Fibroblast of lung (primary cell): ENCODE measurements around the gene OSGIN1. TPM values are rescaled to one million over a fixed set of nuclear protein-coding genes. Genes with fewer than 3 reads are reported as not detected.
A peak's percentile ranks its signal among the peaks of the same experiment; 100 is the strongest.

Source experiments
- DNase-seq, 2 donors: peaks; one replicate each; pipeline versions ENCODE4 v3.0.0 to v3.0.0-alpha.2; 2010; ENCODE audit warnings: low read depth in 2 of 2
- H2AFZ ChIP-seq: 2 replicates; pipeline ENCODE4 v1.5.1; 2012; ENCODE audit warnings: low read length, control low read depth, inconsistent platforms
- H3K27ac ChIP-seq: 2 replicates; pipeline ENCODE4 v1.5.1; 2011; ENCODE audit warnings: low read length, control low read depth; ENCODE audit not compliant: insufficient read depth
- H3K27me3 ChIP-seq: 2 replicates; pipeline ENCODE4 v1.5.1; 2011; ENCODE audit warnings: mild to moderate bottlenecking, low read length; ENCODE audit not compliant: control insufficient read depth, insufficient read depth
- H3K36me3 ChIP-seq: 2 replicates; pipeline ENCODE4 v1.5.1; 2011; ENCODE audit warnings: low read length; ENCODE audit not compliant: control insufficient read depth, insufficient read depth
- H3K4me1 ChIP-seq: 2 replicates; pipeline ENCODE4 v1.5.1; 2011; ENCODE audit warnings: low read length; ENCODE audit not compliant: control insufficient read depth, insufficient read depth; ENCODE audit errors: extremely low read depth
- H3K4me2 ChIP-seq: 2 replicates; pipeline ENCODE4 v1.5.1; 2011; ENCODE audit warnings: low read length, control low read depth; ENCODE audit not compliant: insufficient read depth; ENCODE audit errors: extremely low read depth
- H3K4me3 ChIP-seq, 4 experiments: fragments of 200-600 bp in 1 of 4; sonication (generic) in 1 of 4; replicated peaks in 1 of 4; 2 replicates each; pipeline ENCODE4 v1.5.1; 2011 to 2016; ENCODE audit warnings: low read length in 4 of 4, low read depth in 3 of 4, mild to moderate bottlenecking in 3 of 4, control low read depth in 2 of 4, inconsistent platforms in 1 of 4, mixed read lengths in 1 of 4; ENCODE audit not compliant: insufficient read depth in 1 of 4; ENCODE audit errors: control extremely low read depth in 1 of 4
- H3K79me2 ChIP-seq: 2 replicates; pipeline ENCODE4 v1.5.1; 2012; ENCODE audit warnings: mild to moderate bottlenecking, low read length, inconsistent platforms; ENCODE audit not compliant: control insufficient read depth, insufficient read depth
- H3K9ac ChIP-seq: 2 replicates; pipeline ENCODE4 v1.5.1; 2011; ENCODE audit warnings: mild to moderate bottlenecking, low read length, control low read depth; ENCODE audit not compliant: insufficient read depth
- H3K9me3 ChIP-seq: 2 replicates; pipeline ENCODE4 v1.5.1; 2012; ENCODE audit warnings: low read depth, low read length; ENCODE audit not compliant: control insufficient read depth, insufficient read depth
- H4K20me1 ChIP-seq: 2 replicates; pipeline ENCODE4 v1.5.1; 2011; ENCODE audit warnings: low read length; ENCODE audit not compliant: control insufficient read depth, insufficient read depth; ENCODE audit errors: extremely low read depth
- EZH2 ChIP-seq: IDR thresholded peaks from 2 replicates; pipeline ENCODE4 v1.5.1; 2012; ENCODE audit warnings: low read length, control low read depth, mild to moderate bottlenecking; ENCODE audit errors: missing control alignments
- polyA plus RNA-seq, 2 donors: library from polyadenylated mRNA; depleted of rRNA in 1 of 2; stranded (reverse) in 1 of 2; unstranded in 1 of 2; fragments of >200 nt; gene quantifications; 2 replicates each; pipeline ENCODE4 v1.2.1, GENCODE V29; 2011 to 2012; ENCODE audit warnings: missing spikeins in 1 of 2
- total RNA-seq: library from RNA; depleted of rRNA; stranded (reverse); fragments of >200 nt; gene quantifications from 2 replicates; pipeline ENCODE4 v1.2.1, GENCODE V29; 2014
- TF ChIP-seq, protein P1 (sequence below), 2 donors: IDR thresholded peaks in 1 of 2; conservative IDR thresholded peaks in 1 of 2; 1 replicate in 1 of 2; 2 replicates in 1 of 2; pipeline ENCODE4 v1.5.1; 2011 to 2012; ENCODE audit warnings: low read length in 2 of 2, control low read depth in 1 of 2, inconsistent platforms in 1 of 2, low read depth in 1 of 2, mild to moderate bottlenecking in 1 of 2

Gene OSGIN1
- total and polyA plus RNA-seq, 2 donors (not counting 1 experiment from before 2014, with no cell fraction given): 2.1 to 6.6 TPM

DNA sequence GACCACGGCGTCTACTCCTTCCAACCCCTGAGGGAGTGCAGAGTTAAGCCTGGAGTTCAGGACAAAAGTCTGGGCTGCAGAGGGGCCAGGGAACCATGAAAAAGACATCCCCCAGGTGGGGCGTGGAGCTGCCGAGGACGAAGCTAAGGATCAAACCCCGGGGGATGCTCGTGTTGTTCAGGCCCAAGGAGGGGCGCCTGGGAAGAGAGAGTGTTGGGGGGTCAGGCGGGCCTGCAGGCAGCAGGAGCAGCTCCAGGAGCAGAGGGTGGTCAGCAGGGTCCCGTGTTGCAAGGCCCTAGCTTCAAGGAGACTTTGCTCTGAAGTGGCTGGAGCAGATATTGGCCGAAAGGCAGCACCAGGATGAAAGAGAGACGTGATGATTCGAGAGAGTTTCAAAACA is 41.7 kb downstream of the OSGIN1 start:
- Histone ChIP-seq H3K36me3 (no peaks in the 10 kb centered on the region), H3K79me2 (no peaks in the 10 kb centered on the region), H3K4me1 (peaks cover 2% of the 10 kb centered on the region), H3K27ac (no peak overlapping the region), H2AFZ (no peak overlapping the region), H3K4me3 (no peak overlapping the region), H3K9ac (no peak overlapping the region), H3K27me3 (no peaks in the 10 kb centered on the region), H3K4me2 (no peak overlapping the region), H4K20me1 (no peaks in the 10 kb centered on the region), H3K9me3 (no peaks in the 10 kb centered on the region)
- TF ChIP-seq, protein P1, sequence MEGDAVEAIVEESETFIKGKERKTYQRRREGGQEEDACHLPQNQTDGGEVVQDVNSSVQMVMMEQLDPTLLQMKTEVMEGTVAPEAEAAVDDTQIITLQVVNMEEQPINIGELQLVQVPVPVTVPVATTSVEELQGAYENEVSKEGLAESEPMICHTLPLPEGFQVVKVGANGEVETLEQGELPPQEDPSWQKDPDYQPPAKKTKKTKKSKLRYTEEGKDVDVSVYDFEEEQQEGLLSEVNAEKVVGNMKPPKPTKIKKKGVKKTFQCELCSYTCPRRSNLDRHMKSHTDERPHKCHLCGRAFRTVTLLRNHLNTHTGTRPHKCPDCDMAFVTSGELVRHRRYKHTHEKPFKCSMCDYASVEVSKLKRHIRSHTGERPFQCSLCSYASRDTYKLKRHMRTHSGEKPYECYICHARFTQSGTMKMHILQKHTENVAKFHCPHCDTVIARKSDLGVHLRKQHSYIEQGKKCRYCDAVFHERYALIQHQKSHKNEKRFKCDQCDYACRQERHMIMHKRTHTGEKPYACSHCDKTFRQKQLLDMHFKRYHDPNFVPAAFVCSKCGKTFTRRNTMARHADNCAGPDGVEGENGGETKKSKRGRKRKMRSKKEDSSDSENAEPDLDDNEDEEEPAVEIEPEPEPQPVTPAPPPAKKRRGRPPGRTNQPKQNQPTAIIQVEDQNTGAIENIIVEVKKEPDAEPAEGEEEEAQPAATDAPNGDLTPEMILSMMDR (conservative IDR thresholded peaks at IDR 0.05 in 1 of 2, IDR thresholded peaks at IDR 0.05 in 1 of 2; ENCODE audit: low read depth in 1 of 2, low read length in 2 of 2): no peak
- TF ChIP-seq EZH2: no peak
- peak in 1 of 2 donors; percentile 14 for DNase-seq

DNA sequence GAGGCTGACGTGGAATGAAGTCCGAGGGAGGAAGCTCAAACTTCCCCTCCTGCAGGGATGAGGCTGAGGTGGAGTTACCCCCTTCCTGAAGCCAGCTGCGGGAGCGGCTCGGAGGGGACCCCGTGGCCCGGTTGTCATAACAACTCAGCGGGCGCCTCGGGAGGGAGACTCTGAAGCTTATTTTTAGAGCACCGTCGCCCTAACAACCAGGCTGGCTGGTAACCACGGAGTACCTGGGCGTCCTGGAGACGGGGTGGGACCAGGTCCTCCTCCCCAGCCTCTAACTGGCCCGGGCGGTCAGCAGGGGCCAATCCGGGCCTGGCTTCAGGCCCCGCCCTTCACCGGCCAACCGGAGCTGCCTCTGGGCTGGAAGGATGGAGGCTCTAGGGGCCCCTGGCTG is 42.7 kb downstream of the OSGIN1 start:
- H3K4me3 ChIP-seq: no peak overlapping the region
- H3K9ac ChIP-seq: no peak overlapping the region
- H3K4me1 ChIP-seq: peaks cover 2% of the 10 kb centered on the region
- H3K27me3 ChIP-seq: no peaks in the 10 kb centered on the region
- H4K20me1 ChIP-seq: no peaks in the 10 kb centered on the region
- H3K36me3 ChIP-seq: no peaks in the 10 kb centered on the region
- no peak overlapping the region for H3K4me2 ChIP-seq
- H3K79me2 ChIP-seq: no peaks in the 10 kb centered on the region
- no peak overlapping the region for H3K27ac ChIP-seq
- H2AFZ ChIP-seq: no peak overlapping the region
- H3K9me3 ChIP-seq: no peaks in the 10 kb centered on the region
- DNase-seq: peak; percentile 8 to 16
- TF ChIP-seq, protein P1 (conservative IDR thresholded peaks at IDR 0.05 in 1 of 2, IDR thresholded peaks at IDR 0.05 in 1 of 2; ENCODE audit: low read depth in 1 of 2, low read length in 2 of 2): no peak
- no peak for TF ChIP-seq EZH2

DNA sequence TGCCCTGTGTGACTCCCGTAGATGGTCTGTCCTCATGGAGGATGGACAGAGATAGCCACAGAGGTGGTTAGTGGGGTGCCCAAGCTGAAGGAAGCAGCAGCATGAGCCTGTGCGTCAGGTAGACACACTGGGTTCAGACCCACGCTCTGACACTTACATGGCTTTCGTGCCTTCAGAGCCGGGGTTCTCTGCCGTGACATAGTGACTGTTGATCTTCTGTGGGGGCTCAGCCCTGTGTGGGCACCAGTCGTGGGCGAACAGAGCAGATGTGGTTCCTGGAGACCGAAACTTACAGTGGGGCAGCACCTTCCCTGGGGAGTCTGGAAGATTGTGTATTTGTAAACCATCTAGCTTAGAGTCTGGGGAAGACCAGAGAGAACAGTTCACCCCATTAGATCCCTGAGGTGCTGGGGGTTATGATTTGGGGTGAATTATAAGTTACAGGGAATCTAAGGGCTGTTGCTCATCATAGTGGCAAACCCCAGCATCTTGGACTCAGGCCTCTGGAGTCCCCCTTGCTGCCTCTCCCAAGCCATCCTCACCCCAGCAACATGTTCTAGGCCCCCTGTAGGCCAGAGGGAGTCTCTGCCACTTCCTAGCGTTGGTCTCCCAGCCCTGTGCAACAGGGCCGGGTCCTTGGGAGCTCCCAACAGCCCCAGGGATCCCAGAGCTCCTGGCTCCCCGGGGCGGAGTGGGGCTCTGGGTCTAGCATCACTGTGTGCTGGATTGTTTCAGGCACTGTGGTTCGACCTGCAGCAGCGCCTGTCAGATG is 43.6 kb downstream of the OSGIN1 start:
- Histone ChIP-seq H3K4me1 (peaks cover 2% of the 10 kb centered on the region), H3K9ac (no peak overlapping the region), H3K27ac (no peak overlapping the region), H3K27me3 (no peaks in the 10 kb centered on the region), H4K20me1 (no peaks in the 10 kb centered on the region), H3K36me3 (no peaks in the 10 kb centered on the region), H3K9me3 (no peaks in the 10 kb centered on the region), H3K79me2 (no peaks in the 10 kb centered on the region), H2AFZ (no peak overlapping the region), H3K4me2 (no peak overlapping the region), H3K4me3 (no peak overlapping the region)
- no peak for DNase-seq
- TF ChIP-seq, protein P1 (conservative IDR thresholded peaks at IDR 0.05 in 1 of 2, IDR thresholded peaks at IDR 0.05 in 1 of 2; ENCODE audit: low read depth in 1 of 2, low read length in 2 of 2): no peak
- no peak for TF ChIP-seq EZH2
